T-helper 2 cell (primary cell): ENCODE results near the gene FCHSD2.

ENCODE experiments used
- DNase-seq, 5 experiments: peaks; one replicate each; pipeline versions ENCODE4 v3.0.0 to v3.0.0-alpha.2; 2012 to 2022
- total RNA-seq, 2 donors: gene quantifications; one replicate each; lab custom pipeline; 2026; lab: John Stamatoyannopoulos, UW

The FCHSD2 gene
- total RNA-seq, result 36.8 to 46.7 reads per million in 2 donors

DNA sequence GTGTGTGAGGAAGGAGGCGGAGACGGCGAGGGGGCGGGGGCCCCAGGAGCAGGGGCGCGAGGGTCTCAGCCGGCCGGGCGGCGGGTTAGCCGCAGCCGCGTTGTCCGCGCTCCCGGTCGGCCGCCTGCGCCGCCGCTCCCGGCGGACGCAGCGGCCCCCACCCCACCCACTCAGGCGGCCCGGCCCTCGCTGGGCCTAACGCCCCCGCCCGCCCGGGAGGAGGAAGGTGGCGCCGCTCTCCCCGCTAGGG is at the start of gene FCHSD2:
FCHSD2 (minus strand) TSS at position 191 of the 250 bp plus-strand sequence. CDS start 441 bp downstream, outside the sequence.
- DNase-seq, result no peak

DNA sequence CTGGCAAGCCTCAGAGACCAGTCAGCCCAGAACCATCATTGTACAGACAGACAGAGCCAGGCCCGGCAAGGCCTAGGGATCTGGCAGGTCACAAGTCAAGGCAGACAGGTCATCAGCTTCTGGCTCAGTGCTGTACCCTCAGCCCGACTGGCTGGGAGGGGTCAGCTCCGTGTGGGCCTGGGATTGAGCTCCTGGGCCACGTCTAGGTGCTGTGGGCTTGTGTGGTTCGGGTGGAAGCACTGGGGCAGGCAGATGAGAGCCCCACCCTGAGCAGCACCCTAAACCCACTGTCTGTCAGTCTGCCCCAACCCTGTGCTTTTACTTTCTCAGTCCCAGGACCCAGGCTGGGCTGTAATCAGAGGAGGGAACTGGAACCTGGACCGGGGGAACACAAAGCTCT is 49.0 kb upstream of the FCHSD2 start:
- DNase-seq, result no peak

DNA sequence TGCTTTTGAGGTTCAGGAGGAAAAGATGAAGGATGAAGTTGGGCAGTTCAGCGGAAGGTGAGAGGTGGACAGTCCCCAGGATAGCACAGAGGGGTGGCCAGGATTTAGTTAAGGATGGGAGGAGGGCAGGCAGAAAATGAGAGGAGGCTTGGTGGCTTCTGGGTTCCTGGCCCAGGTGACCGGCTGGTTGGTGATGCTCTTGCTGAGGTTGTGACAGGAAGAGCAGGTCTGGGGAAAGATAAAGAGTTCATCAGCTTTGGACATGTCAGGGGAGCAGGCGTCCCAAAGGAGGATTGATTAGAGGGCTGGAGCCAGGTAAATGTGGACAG is 48.4 kb upstream of the FCHSD2 start:
- no peak for DNase-seq

DNA sequence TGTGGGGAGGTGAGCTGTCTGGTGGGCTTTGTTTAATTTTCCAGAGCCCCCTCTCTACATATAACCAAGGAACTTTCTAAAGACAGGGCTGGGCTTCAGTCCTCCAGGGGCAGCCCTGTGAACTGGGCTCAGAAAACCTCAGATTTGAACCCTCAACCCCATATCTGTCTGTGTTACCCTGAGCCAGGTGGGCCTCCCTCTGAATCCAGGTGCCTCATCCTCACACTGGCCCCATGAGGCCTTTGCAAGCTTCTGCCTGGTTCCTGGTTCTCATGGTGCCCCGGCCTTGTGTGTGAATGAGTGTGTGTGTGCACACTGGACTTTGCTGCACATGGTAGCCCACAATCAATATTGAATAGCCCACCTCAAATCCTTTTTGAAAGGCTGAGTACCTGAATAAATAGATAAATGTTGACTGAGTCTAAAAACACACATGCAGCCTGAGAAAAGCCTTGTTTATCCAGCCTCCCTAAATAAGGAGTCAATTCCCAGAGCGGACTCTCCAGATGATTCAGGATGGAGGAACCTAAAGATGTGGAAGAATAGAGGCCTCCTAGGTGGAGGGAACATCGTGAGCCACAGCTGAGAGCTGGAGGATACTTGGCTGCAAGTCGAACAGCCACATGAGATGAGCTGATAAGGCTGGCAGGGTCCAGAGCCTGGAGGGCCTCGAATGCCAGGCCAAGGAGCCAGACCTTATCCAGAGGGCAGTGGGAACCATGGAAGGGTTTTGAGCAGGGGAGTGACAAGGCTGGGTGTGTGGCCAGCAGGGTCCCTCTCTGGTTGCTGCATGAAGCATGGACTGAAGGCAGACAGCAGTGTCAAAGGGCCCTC is 47.8 kb upstream of the FCHSD2 start:
- DNase-seq, result no peak

DNA sequence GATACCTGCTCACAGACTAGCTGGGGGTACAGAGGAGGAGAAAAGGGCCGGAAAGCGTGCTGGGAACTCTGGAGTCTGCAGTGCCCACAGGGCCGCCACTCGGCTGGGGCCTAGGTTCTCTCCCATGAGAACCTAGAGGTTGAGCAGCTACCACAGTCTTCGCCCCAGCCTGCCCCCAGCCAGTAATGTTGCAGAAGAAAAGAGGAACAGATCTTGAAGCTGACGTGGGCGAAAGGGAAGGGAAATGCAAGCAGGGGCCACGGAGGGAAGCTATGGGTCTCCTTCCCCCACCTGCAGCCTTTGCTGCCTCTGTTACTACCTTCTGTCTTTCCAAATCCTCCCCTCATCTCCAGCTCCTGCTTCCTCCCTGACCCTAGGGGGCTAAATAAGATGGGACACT is 47.2 kb upstream of the FCHSD2 start:
- no peak for DNase-seq

DNA sequence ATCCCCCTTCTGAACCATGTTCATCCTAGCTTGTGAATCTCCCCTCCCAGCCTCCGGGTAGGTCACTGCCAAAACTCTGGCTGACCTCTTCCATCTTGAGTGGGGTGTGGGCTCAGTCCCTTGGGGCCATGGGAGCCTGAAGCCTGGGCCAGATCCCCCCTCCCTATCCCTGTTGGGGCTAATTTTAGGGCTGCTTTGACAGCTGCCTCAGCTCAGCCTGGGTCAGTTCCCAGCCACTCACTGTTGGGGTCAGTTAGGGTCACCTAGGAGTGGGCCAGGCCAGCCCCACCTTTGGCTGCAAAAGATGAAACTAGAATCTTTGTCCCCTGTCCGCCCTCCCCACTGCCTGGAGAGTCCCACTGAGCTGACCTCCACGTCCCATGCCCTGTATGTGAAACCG is 46.2 kb upstream of the FCHSD2 start:
- no peak for DNase-seq

DNA sequence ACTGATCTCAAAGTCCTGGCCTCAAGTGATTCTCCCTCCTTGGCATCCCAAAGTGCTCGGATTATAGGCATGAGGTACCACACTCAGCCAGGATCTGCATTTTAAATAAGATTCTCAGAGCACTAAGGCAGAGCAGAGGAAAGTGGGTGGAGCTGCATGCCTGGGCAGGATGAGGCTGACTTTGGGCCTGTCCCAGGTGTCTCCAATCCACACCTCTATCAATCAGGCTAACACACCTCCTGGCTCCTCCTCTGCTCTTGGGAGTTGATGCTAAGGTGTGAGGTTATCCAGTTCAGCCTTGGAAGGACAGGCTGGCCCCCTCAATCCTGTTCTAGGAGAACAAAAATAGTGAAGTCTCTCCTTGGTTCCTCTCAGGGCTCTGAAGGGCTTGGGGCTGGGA is 45.7 kb upstream of the FCHSD2 start:
- no peak for DNase-seq

DNA sequence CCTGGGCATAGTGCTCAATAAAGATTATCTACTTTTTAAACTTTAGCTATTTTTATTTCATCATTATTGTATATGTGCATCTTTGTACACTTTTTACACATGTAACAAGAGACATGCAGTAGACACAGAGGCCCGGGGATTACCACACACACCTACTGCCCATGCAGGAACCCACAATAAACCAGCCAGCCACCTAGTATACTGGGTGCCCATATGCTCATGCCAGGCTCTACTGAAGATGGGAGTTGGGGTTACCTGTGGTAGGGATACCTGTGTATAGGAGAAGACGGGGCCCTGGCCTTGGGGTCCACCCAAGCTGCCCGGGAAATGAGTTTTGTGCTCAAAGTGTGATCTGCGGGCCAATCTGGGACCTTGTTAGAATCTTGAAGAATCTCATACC is 44.8 kb upstream of the FCHSD2 start:
- no peak for DNase-seq

DNA sequence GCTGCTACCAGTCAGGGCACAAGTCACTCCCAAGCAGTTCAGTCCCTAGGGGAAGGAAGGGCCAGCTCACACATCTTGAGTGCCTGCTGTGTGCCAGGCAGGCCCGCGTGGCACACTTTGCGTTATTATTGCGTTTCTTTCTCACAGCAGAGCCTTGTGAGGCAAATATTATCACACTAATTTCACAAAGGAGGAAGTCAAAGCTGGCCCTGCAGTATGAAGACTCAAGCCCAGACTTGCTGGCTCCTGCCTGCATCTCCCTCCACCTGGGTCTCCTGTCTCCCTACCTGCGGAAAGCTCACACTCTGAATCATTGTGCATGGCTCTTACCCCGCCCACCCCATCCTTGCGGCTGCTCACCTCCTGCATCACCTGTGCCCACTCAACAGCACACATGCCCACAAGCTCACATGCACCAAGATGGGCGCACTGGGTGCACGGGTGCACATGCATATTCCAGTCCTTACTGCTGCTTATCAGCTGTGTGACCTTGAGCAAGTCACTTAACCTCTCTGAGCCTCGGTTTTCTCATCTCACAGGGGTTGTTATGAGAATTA is 44.3 kb upstream of the FCHSD2 start:
- no peak for DNase-seq

DNA sequence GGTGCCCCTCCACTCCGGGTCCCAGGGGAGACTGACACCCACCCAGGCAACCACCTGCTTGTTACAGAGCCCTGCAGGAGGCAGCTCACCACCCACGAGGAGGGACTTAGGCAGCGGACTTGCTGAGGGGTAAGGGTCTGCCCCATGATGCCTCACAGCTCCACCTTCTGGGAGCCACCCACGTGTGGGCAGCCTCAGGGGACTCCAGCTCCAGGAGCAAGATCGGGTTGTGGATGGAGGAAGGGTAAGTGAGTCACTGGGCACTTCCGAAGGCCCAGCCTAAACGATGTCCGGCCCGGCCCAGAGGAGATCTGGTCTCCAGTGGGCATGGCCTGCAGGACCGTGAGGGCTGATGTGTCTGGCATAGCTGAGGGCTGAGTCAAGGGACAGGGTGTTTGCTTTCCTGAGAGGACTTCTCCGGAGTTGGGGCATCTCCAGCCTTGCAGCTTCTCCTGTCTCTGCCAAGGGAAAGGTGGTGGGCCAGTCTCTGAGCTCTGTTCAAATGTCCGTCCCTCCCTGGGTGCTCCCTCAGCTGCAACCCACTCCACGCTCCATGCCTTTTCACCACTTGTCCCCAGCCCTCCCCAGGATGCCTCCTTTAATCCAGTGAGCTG is 43.7 kb upstream of the FCHSD2 start:
- no peak for DNase-seq

DNA sequence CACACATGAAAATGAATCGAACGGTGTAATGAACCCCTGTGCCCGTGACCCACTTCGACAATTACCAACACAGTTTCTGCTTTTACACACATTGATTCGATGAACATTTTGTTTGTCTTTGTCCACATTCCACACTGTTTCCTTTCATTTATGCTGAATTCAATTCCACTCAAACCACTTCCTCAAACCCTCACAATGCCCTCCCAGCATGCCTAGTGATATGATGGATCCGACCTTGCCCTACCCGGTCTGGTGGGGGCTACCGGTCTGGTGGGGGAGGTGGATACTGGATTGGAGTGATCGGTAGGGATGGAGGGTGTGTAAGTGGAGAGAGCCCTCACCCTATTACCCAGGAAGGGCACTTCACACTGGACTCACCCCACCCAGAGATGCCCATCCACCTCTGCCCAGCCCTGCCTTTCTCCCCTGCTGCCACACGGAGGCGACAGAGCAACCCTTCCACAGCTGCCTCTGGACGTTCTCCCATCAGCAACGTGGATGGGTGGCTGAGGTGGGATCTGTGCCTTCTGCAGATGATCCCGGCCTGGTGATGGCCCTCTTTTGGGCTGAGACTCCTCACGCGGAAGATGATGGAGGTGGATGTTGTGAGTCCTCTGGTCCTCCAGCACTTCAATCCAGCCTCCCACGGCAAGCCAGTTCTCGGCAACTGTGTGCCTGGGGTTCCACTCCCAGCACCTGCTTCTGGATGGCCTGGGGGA is 43.0 kb upstream of the FCHSD2 start:
- peak in 3 of 5 experiments; percentile 23 to 45 (median 29) for DNase-seq

DNA sequence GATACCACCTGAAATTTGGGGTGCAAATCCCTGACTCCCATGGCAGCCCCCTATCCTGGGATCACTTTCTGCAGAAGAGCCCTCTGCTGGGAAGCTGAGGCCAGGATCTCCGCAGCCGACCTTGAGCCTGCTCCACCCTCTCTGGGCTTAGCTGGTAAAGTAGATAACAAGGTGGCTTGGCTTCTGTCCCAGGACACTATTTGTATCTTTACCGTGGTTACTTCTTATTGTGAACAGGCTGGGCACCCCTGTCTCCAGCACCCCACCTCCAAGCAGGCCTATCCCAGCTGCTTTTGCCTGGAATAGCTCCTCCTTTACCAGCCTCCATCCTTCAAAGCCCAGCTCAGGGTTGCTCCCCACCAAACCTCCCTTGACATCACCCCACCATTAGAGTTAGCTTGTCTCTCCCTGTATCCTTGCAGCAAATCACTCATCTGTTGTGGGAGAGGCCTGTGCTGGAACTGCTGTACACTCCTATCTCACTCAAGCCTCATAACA is 40.8 kb upstream of the FCHSD2 start:
- no peak for DNase-seq

DNA sequence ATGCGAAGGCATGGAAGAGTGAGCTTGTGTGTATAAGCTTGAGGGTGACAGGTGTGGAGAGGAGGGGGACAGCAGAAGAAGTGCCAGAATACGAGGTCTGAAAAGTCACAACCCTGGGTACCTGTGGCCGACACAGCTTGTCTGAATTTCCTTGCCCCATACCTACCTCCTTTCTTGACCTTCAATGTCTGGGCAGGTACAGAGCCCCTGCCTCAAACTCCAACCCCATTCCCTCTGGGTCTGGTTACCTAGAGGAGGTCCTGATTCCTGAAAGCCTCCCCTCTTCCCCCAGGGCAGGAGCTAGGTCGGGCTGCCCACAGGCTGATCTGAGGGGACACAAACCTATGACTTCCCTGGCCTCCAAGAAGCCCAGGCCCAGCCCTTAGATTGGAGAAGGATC is 36.6 kb upstream of the FCHSD2 start:
- DNase-seq, result no peak

DNA sequence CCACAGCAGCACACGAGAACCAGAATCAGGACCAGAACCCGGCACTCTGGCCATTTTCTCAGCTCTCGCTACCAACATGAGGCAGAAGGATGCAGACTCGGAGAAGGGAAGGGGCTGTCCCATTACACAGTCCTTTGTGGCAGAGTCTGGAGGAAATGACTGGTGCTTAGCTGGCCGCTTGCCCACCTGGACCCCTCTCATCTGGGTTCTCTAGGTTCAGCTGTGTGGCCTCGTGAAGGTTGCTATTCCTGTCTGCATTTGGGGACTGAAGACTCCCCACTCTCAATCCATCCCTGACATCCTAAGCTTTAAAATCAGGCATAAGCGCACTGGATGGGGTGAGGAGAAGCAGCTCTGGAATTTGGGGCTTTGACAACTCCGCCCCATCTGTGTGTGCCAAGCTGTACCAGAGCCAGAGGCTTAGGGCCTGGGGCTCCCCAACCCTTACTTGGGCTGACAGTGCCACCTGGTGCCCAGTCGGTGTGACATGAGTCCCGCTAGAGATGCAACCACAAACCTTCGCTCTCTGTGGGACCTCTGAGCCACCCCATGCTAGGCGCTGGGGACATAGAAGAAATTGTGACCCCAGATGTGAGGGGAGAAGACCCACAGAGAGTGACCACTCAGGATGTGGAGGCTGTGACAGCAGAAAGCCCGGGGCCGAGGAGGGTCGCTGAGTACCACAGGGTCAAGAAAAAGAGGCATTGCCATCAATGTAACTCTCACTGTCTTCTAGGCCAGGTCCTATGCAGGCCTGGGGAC is 35.8 kb upstream of the FCHSD2 start:
- DNase-seq, result peak; percentile 50 to 84 (median 65)

DNA sequence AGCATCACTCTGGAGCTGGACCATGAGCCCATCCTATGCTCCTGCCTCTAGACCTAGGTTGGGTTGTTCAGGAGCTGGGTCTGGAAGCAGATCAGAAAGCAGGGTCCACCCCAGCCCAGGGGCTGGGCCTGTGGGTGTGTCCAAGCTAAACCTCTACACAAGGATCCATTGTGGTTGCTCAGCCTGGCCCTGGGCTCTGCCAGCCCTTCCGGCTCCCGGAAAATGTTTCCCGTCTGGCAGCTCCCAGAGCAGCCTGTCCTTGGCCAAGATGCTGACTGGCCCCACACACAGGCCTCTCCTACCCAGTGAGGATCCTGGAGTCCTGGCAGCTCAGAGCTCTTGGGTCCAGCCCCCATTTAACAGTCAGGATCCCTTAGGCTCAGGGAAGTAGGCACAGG is 35.3 kb upstream of the FCHSD2 start:
- no peak for DNase-seq

DNA sequence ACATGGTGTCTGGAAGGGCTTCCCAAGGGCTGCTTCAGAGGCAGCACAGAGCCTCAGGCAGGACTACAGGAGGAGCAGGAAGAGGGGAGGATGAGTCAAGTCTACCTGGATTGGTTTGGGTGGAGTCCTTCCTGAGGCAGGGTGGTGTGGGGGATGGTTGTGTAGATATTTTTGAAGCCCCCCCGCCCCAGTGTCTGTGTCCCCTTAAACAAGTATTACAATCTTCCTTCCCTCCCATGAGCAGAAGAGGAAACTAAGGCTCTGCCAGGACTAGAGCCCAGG is 34.7 kb upstream of the FCHSD2 start:
- no peak for DNase-seq

DNA sequence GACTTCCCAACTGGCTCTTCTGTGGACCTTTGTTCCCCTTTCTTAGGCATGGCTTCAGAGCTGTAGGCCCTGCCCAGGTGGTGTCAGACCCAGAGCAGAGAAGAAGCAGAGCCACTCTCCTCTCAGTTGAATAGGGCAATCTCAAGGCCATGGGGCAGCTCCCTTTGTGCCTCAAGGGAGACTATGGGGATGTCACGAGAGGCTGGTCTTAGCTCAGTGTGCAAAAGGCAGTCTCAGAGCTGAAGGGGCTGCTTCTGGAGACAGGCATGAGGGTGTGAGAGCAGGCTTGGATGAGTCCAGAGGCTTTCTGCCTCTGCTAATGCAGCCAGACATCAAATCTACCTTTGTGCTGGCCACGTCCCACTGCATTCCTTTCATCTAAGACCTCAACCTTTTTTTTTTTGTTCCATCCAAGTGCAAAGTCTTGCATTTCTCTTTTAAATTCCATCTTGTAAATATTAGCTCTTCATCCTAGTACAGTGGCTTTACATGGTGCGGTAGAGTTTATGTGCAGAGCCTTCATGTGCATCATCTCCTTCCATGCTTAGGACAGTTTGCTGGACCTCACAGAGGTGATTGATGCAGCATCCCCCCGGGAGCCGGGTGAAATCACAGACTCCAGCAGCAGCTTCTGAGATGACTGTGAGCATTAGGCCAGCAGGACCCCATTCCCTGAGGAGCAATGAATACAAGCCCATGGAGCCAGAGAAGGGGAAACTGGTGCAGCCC is 34.2 kb upstream of the FCHSD2 start:
- DNase-seq, result no peak

DNA sequence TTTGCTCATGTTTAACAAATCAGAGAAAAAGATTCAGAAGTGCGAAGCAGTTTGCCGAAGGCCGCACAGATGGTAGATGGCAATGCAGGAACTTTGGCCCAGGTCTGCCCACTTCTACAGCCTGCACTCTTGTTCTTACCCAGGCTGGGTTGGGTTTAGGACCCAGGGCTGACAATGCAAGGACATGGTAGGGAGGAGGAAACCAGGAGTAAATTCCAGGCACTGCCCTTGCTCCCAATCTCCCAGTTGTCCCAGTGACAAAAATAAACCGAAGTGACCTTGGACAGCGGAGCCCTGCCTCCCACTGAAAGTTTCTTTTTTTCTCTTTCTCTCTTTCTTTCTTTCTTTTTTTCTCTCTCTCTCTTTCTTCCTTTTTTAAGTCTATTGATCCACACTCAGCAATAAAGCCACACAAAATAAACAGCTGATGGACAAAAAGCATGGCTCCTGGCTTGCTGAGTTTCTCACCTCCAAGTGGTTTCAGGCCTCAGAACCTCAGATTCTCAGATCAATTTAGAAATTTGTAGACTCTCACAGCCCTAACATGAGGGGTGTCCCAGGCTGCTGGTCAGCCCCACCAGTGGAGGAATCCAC is 33.5 kb upstream of the FCHSD2 start:
- DNase-seq, result no peak

DNA sequence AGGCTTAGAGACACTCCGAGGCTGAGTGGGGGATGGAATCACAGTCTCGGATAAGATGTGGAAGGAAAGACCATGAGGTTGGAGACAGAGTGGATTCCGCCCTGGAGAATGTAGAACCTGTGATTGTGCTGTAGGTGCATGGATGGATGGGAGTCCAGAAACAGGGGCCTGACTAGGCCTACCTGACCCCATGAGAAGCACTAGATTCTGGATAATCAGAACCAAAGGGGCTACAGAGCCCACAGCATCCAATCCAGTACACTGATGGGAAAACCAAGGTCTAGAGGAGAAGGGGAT is 32.3 kb upstream of the FCHSD2 start:
- DNase-seq, result no peak

DNA sequence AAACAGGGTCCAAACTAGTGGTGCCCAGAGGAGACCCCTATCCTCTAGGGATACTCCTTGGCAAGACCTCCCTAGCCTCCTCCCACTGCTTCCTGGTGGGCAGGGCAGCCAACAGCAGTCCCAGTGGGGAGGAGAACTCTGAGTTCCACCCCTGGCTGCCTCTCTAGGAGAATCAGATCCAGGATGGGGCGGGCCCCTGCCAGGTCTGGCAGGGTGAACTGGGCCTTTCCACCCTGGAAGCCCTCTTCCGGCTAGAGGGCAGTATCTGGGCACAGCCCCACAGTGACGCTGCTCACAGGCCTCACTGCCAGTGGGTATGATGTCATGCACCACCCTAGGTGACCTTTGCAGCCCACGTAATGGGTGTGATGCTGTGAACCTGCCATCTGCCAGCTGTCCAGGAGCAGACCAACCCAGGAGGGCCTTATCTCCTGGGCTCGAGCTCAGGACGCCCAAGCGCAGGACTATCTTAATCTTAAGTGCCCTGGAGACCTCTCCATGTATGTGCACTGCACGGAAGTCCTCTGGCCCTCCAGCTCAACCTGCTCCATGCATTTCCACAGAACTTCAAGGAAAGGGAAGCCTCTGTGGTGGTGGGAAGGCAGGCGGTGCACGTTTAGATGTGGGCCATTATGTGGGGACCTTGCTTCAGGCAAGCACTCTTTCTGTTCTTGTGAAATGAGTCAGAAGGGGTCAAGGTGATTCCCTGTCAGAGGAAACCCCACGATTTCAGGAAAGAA is 31.8 kb upstream of the FCHSD2 start:
- DNase-seq, result no peak

DNA sequence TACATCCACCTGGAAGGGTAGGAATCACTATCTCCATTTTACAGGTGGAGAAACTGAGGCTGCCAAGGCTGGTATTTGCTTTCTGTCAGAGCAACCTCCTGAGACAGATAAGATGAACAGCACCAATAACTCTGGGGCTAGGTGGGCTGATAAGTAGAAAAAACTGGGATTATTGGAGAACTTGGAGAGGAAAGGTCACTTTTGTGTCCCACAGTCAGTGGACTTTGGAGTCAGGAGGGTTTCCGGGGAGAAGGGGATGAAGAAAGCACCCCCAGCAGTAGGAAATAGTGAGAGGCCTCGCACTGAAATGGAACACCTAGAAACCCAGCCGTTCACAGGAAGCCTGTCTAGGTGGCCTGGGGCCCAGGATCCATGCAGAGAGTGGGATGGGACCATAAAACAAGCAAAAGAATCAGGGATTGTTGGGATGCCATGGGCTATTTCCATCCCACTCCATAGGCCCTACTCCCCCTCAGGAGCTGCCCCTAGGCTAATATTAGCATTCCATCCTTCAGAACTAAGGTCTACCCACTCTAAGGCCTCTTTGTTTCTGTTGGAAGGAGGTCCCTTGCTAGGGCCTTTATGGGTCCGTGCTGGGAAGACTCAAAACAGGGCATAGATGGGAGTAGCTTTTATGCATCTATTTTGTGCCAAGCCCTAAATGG is 31.0 kb upstream of the FCHSD2 start:
- no peak for DNase-seq
